Measurements from ENCODE around the gene PTCH1. TPM values are rescaled to one million over a fixed set of nuclear protein-coding genes. Genes with fewer than 3 reads are reported as not detected.

PTCH1 gene
- total RNA-seq, 1 experiment from 2014 or later, result 4.3 TPM

DNA sequence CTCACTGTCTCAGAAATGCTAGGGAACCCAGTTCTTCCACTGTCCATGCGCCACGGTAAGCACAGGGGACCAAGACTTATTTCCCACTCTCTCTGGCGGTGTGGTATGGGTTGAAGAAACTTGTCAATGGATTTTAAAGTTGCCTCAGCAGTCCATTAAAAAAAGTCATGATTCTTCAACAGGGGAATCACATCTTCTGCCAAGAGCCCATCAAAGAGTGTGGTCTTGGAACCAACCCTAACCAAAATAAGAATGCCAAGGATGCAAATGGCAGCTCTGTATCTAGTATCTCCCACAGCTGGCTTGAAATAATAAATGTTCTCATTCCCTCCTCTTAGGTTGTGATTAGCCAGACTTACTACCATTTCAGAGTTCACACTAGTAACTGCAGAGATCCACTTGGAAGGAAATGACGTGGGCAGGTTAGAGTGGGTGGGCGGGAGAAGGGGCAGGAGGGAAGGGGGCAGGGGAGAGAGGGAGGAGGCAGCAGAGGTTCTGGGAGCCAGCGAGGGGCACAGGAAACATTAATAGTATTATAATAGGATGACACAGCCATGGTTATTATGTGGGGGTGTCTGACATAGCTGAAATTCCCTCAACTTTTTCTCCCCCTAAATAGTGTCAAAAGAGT is 17.6 kb downstream of the PTCH1 start:
- DNase-seq (ENCODE audit: low read depth), result peak; percentile 58

DNA sequence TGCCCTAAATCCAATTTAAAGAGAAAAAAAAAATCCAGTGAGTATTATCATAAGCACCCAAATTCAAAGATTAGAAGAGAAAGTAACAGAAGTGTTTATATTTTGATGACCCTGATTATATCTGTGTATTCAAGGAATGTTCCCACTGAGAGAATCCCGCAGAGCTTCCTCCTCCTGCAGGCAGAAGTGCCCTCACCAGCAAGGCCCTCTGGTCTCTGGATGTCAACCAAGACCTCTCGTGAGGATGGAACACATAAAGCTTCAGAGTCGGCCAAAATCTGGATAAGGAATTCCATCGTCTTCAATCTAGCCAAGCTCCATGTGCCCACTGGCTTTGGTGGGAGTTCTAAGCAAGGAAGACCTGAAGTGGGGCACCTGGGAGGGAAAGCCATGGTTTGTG is 18.1 kb downstream of the PTCH1 start:
- no peak for DNase-seq (ENCODE audit: low read depth)

- DNase-seq (ENCODE audit: low read depth), result no peak
Measured at GRCh38 chr9:95497772-95498171, 19.0 kb downstream of the PTCH1 start.

DNA sequence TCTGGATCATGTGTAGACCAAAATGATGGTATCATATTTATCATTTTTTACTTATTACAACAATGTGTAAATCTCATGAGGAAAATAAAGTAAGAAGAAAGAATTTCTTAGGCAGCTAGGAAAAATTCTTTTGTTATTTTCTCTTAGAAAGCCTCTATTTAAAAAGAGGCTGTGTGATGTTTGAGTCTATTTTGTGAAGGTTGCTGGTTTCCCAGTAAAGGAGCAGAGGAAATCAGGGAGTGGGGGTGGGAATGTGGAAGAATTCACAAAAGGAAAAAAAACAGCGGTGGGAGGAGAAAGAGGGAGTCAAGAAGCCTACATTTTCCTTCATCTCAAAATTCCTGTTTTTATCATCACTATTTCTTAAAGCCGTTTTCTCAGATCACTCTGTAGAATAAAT is 20.1 kb downstream of the PTCH1 start:
- DNase-seq (ENCODE audit: low read depth), result no peak

- no peak for DNase-seq (ENCODE audit: low read depth)
Measured at GRCh38 chr9:95495961-95496360, 20.8 kb downstream of the PTCH1 start.

DNA sequence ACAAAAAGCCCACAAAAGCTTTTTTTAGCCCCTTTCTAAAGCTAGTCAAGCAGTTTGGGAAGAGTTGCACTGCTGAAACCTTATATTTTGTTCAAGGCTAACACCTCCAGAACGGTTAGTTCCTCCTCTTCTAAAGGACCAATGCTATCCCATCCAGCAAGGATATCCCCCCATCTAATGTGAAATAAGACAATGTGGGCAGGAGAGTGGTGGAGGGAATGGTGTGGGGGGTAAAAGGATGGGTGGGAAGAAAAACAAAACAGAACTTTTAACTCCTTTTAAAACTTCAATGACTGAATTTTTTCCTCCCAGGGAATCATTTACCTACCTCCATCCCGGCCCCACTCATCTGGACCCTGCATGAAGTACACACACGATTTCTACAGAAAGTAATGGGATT is 21.2 kb downstream of the PTCH1 start:
- DNase-seq (ENCODE audit: low read depth), result no peak

GRCh38 chr9:95494416-95495371 is 22.1 kb downstream of the PTCH1 start:
- DNase-seq (ENCODE audit: low read depth), result no peak

GRCh38 chr9:95494022-95494415 is 22.8 kb downstream of the PTCH1 start:
- no peak for DNase-seq (ENCODE audit: low read depth)

- no peak for DNase-seq (ENCODE audit: low read depth)
Measured at GRCh38 chr9:95493402-95493801, 23.4 kb downstream of the PTCH1 start.

GRCh38 chr9:95491543-95492320 is 25.0 kb downstream of the PTCH1 start:
- no peak for DNase-seq (ENCODE audit: low read depth)

DNA sequence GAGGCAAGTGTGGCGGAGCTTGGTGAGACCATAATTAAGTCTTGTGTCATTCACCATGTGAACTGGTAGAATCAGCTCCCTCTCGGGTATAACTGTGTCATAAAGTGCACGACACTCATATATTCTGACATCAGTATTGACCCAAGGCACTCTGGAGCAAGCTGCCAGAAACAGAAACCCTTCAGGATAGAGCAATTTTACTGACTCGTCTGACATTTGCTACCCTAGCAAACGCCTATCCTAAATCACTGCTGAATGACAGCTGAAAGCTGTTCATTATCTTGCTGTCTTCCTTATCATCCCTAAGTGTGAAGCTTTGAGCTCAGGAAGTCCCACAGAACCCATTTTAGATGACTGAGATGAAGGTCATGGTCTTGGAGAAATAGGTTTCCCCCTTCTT is 27.8 kb downstream of the PTCH1 start:
- DNase-seq (ENCODE audit: low read depth), result no peak

GRCh38 chr9:95486318-95486717 is 30.5 kb downstream of the PTCH1 start:
- no peak for DNase-seq (ENCODE audit: low read depth)

DNA sequence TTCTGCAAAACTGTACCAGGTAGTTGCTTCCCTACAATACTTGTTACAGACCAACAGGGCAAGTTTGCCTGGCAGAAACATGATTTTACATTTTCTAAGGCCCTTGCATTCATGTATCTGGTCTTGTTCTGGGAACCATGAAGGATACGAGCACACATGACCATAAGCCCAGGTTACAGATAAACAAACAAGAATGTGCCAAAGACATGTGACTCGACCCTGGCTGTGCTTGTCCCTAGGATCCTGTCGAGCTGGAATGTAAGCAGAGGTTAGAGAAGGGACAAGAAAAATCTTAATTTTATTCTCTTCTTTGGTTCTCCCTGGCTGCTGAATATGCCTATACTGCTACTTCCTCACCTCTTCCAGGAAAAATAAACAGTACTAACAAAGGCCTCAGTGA is 32.5 kb downstream of the PTCH1 start:
- DNase-seq (ENCODE audit: low read depth), result no peak

DNA sequence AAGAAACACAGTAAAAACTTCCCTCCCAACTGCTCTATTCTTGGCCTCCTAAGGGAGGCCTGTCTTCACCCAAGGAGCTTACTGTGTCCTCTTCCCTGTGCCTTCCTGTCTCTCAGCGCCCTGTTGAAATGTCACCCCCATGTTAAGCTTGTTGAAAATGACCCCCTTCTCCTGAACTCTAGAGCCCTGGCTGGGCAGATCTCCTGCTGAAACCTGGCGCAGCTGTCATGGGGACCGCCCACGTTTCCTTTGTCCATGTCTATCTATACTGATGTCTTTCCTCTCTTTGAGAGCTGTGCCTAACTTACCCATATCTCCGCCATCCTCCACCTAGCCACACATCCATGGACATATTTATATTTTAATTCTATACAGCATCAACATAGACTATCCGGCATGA is 33.3 kb downstream of the PTCH1 start:
- no peak for DNase-seq (ENCODE audit: low read depth)

GRCh38 chr9:95482621-95483020 is 34.1 kb downstream of the PTCH1 start:
- DNase-seq (ENCODE audit: low read depth), result no peak

DNA sequence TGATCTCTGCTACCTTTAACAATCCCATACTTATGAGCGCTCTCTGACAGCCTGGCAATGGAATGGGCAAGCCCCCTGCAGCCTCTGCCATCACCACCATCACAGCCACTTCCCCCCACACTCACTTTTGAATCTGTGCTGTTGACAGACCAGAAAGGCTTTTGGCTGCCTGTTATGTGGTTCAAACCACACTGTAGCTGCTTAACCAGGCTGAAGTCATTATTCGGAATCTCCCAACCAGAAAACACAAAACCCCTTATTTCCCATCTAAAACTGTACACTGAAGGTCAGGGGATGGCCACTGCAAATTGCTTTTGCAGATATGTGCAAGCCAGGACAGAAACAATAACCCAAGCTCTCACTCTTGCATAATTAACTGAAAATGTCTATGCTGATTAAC is 35.8 kb downstream of the PTCH1 start:
- DNase-seq (ENCODE audit: low read depth), result no peak

- no peak for DNase-seq (ENCODE audit: low read depth)
Measured at GRCh38 chr9:95480346-95480745, 36.4 kb downstream of the PTCH1 start.

DNA sequence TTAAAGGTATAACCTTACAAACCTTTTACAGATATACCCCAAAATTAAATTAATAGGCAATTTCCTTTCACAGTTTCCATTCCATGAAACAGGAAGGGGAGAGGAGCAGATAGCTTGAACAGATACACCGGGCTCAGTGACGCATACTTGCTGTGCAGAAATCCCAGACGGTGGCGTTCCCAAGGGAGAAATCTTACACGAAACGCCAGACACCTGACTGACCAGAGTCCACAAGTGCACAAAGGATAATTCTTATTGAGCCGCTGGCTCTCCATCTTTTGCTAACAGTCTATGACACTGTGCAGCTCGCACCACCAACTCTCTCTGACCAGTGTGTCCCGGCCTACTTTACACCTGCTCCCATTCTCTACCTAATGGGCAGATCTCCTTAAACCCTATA is 37.4 kb downstream of the PTCH1 start:
- no peak for DNase-seq (ENCODE audit: low read depth)

DNA sequence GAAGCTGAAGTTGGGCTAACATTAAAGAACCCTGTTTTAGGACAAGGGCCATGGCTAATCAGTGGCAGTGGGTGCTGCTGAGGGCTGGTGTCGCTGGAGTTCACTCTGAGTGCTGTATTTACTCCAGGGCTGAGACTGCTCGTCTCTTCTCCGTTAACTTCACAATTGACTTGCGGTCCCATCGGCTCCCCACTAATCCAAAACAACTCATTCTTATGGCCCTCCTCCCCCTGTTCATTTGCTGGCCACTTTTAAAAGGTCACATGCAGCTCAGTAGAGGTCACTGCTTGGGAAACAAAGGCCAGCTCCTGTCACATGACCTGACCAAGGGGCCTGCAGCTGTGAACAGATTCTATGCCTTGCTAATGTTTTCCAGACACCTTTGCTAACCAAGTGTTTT is 38.4 kb downstream of the PTCH1 start:
- DNase-seq (ENCODE audit: low read depth), result no peak

DNA sequence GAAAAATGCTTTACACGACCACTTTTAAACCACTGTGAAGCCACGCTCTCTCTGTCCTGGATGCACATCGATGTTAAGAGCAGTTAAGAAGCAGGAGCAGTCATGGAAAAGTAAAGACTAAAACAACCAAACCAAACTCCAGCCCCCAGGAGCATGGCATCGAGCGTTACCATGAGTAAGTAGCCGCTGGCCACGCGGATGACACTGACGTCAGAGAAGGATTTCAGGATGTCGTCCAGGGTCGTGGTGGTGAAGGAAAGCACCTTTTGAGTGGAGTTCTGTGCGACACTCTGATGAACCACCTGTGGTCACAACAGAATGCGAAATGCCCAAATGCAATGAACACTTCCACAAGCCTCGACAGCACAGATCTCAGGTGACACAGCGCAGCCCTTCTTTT is 38.9 kb downstream of the PTCH1 start:
- no peak for DNase-seq (ENCODE audit: low read depth)

- no peak for DNase-seq (ENCODE audit: low read depth)
Measured at GRCh38 chr9:95477441-95477840, 39.3 kb downstream of the PTCH1 start.

- DNase-seq (ENCODE audit: low read depth), result no peak
Measured at GRCh38 chr9:95468791-95469190, 48.0 kb downstream of the PTCH1 start.

DNA sequence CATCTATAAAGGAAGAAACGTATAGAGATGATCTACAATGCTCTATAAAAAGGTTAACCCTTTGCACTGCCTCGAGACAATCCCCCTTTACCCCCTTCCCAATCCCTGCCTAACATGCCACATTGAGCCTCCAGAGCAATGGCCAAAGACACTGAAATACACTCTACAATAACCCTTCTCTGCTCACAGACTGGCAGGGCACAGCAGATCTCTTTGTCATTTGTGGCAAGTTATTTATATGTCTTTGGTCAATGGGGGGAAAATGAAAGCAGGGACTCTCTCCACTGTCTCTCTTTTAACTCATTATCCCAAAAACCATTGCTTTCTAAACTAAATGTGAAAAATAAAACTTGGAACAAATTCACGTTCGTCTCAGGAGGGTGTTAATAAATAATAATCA is 51.7 kb downstream of the PTCH1 start:
- DNase-seq (ENCODE audit: low read depth), result no peak

Data from Daoy (cell line).